NB4 (cell line): ENCODE data around the gene PIERCE2.

Experiments
- CTCF ChIP-seq: IDR thresholded peaks from one replicate; pipeline ENCODE4 v1.5.1; 2012; ENCODE audit warnings: low read depth, low read length
- MYC ChIP-seq: IDR thresholded peaks from 2 replicates; pipeline ENCODE4 v1.6.1; 2011; ENCODE audit warnings: low read depth, low read length

GRCh38 chr15:55372701-55373440 lies 35.4 kb upstream of the PIERCE2 start:
- TF ChIP-seq CTCF (no peak), MYC (no peak)
